GM12892 (cell line): ENCODE data around the gene EPHA6.

Experiments used
- POLR2A ChIP-seq: IDR thresholded peaks from 2 replicates; pipeline ENCODE4 v1.6.1; 2011; ENCODE audit warnings: low read depth, low read length, control low read depth
- POLR2AphosphoS5 ChIP-seq: IDR thresholded peaks from 2 replicates; pipeline ENCODE4 v1.6.1; 2011; ENCODE audit warnings: low read depth, low read length, control low read depth
- TAF1 ChIP-seq: IDR thresholded peaks from 2 replicates; pipeline ENCODE4 v1.6.1; 2011; ENCODE audit warnings: low read depth, mild to moderate bottlenecking, control low read depth, low read length, borderline replicate concordance

DNA sequence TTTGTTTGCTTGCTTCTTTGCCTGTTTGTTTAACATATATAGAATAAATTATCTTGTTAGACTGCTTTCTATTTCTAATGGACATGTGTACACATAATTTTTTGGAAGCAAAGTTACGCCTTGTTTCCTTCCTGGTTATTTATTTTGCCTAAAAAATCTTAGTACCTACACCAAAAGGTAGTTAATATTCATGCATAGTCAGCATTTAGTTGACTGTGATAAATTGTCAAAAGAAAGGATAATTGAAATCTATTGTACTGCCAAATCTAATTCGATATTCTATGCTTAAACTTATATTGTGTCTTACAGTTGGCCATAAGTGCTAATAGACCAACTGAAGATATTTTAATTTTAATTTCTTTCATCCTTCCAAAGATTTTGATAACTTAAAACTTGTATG, 716.3 kb downstream of the EPHA6 start:
- no peak for TF ChIP-seq POLR2A
- no peak for TF ChIP-seq TAF1
- no peak for TF ChIP-seq POLR2AphosphoS5
